ENCODE results near the gene WIPF1.

DNA sequence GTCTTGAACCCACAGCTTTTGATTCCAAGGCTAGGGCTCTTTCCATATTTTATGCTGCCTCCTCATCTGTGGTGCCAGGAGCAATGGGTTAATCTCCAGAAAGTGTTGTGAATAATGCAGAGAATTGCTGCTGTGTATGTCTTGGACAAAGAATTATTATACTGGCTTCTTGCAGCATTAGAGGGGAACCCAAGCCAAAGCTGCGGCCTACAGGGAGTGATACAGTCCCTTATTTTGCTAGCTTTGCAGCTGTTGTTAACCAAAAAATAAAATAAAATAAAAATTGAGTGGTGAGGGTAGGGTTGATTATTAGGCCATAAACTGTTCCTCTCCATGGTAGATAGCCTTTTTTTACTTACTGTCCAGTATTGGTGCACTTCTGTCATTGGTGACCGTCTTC, 16.7 kb downstream of the WIPF1 start:
- TF ChIP-seq CTCF (IDR thresholded peaks at IDR 0.05) = no peak
- TF ChIP-seq, protein P1, sequence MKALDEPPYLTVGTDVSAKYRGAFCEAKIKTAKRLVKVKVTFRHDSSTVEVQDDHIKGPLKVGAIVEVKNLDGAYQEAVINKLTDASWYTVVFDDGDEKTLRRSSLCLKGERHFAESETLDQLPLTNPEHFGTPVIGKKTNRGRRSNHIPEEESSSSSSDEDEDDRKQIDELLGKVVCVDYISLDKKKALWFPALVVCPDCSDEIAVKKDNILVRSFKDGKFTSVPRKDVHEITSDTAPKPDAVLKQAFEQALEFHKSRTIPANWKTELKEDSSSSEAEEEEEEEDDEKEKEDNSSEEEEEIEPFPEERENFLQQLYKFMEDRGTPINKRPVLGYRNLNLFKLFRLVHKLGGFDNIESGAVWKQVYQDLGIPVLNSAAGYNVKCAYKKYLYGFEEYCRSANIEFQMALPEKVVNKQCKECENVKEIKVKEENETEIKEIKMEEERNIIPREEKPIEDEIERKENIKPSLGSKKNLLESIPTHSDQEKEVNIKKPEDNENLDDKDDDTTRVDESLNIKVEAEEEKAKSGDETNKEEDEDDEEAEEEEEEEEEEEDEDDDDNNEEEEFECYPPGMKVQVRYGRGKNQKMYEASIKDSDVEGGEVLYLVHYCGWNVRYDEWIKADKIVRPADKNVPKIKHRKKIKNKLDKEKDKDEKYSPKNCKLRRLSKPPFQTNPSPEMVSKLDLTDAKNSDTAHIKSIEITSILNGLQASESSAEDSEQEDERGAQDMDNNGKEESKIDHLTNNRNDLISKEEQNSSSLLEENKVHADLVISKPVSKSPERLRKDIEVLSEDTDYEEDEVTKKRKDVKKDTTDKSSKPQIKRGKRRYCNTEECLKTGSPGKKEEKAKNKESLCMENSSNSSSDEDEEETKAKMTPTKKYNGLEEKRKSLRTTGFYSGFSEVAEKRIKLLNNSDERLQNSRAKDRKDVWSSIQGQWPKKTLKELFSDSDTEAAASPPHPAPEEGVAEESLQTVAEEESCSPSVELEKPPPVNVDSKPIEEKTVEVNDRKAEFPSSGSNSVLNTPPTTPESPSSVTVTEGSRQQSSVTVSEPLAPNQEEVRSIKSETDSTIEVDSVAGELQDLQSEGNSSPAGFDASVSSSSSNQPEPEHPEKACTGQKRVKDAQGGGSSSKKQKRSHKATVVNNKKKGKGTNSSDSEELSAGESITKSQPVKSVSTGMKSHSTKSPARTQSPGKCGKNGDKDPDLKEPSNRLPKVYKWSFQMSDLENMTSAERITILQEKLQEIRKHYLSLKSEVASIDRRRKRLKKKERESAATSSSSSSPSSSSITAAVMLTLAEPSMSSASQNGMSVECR (CRISPR knock-in tag; IDR thresholded peaks at IDR 0.05; ENCODE audit: borderline replicate concordance) = no peak
- no peak for TF ChIP-seq ETV6 (CRISPR knock-in tag; IDR thresholded peaks at IDR 0.05)

Measured in WTC11 (cell line).